HG02798 (cell line): ENCODE results near the gene TRPV4.
"Not testable (repeated sequence)": the region's sequence is repeated elsewhere in the genome, so short reads cannot be mapped to it uniquely, and the experiment has no call there.

Experiments
- ATAC-seq: cut with Tn5 transposase; IDR thresholded peaks from one replicate; pipeline ENCODE4 v1.9.1; 2021; ENCODE audit warnings: mild to moderate bottlenecking; ENCODE audit not compliant: unreplicated experiment, poor library complexity

TRPV4 gene

DNA sequence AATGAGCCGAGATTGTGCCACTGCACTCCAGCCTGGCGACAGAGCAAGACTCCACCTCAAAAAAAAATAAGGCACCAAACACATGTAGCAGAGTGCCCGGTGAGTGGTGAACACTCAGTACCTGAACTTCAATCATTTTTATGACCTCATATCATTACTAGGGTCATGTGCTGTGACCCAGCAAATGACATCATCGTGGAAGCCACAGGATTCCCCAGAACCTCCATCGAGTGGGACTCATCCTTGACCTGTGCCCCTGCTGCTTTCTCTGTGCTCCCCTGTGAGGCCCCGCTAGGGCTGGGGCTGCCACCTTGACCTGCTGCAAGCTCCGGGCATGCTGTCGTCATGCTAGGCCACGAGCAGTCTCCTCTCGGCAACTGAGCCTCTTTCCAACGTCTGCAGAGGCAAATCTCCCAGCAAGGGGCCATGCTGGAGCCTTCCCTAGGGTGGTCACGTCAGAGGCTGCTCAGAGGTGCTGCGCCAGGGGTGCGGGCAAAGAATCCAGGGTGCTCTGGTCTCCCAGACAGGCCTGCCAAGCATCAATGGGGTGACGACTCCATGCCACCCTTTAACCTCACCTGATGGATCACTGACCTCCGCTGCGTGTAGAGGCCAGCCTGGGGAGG, 28.6 kb upstream of the TRPV4 start:
- ATAC-seq = no peak

DNA sequence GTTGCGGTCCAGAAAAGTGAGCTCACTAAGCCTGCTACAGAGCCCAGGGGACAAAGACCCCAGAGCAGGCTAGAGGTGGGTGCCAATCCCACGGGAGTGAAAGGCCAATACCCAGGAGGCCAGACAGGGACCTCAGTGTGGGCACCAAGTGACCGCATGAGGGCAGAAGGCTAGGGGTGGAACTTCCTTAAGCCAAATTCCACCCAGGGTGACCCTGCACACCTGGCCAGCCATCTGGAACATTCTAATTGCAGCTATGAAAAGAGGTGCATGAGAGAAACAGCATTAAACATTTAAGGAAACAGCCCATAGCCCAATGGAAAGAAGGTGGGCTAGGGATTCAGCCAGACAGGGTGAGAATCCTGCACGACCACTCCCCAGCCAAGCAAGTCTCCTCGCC, 27.8 kb upstream of the TRPV4 start:
- ATAC-seq = no peak

DNA sequence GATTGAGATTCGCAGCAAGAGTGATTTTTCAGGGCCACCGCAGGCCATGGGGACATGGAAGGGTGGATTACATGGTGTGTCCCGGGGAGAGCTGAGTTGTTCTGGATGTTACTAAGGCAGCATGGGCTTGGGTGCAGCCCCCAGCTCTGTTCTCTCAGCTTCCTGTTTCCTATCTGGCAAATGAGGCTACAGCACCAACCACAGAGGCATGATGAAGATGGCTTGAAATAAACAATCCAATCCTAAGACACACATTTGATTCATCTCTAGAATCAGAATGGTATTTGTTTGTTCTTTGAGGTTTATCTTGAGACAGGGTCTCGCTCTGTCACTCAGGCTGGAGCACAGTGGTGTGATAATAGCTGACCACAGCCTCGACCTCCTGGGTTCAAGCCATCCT, 25.6 kb upstream of the TRPV4 start:
- no peak for ATAC-seq

DNA sequence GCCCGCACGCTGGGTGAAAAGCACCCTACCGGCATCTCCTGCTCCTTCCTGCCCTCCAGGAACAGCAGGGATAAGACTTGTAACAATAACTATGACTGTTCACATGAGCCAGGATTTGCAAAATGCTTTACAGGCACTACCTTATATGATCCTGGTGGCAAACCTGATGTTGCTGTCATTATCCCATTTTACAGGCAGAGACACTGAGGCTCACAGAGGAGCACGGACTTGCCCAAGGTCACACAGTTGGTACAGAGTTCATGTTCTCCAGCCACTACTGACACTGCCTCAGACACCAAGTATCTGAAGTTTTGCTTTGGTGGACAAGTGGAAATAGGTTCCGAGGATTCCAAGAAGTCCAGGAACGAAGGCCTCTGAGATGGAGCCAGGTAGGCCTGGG, 24.5 kb upstream of the TRPV4 start:
- no peak for ATAC-seq

DNA sequence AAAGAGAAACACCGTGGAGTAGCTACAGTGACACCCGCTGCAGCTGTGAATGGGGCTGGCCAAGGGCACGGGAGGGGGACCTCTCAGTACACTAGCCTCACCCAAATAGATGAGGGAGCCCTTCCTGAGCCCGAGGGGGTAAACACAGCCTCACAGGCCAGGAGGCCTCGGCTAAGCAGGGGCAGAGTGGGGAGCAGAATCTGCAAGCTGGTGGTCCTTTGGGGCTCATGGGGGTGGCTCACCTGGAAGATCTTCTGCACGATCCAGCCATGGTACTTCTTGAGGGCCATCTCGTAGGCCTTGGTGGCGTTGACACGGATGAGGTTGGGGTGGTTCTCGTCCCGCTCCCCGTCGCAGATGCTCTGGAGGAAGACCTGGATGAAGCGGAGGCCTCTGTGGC, 22.2 kb upstream of the TRPV4 start:
- ATAC-seq = no peak

DNA sequence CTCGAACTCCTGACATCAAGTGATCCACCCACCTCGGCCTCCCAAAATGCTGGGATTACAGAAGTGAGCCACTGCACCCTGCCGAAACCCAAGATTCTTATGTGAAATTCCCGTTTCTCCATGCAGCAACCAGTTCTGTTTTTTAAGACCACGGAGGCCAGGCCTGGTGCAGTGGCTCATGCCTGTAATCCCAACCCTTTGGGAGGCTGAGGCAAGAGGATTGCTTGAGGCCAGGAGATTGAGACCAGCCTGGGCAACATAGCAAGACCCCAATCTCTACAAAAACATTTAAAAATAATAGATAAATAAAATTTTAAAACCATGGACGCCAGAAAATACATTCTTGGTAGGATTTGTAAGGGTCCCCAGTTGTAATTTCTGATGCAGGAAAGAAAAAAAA, 17.3 kb upstream of the TRPV4 start:
- not testable (repeated sequence) for ATAC-seq

DNA sequence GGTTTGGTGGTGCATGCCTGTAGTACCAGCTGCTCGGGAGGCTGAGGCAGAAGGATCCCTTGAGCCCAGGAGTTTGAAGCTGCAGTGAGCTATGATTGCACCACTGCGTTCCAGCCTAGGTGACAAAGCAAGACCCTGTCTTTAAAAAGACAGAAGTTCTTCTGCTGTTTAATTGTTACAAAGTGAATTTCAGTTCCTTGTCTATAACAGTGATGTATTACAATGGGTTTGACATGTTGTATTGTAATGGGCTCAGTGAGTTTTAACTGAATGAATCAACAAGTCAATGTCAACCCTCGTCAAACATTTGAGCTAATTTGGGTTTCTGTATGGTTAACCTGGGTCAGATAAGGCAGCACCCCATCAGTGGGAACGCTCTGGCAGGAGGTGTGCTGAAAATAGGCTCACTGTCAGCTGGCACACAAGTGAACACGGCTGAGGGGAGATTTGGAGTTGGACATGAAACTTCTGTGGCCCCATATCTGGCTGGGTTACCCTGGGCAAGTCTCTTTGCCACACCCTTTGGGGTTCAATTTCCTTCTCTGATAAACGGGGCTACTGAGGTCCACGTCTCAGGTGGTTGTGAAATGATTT, 14.0 kb upstream of the TRPV4 start:
- ATAC-seq = no peak

GRCh38 chr12:109845824-109846205, 12.6 kb upstream of the TRPV4 start:
- ATAC-seq = no peak

DNA sequence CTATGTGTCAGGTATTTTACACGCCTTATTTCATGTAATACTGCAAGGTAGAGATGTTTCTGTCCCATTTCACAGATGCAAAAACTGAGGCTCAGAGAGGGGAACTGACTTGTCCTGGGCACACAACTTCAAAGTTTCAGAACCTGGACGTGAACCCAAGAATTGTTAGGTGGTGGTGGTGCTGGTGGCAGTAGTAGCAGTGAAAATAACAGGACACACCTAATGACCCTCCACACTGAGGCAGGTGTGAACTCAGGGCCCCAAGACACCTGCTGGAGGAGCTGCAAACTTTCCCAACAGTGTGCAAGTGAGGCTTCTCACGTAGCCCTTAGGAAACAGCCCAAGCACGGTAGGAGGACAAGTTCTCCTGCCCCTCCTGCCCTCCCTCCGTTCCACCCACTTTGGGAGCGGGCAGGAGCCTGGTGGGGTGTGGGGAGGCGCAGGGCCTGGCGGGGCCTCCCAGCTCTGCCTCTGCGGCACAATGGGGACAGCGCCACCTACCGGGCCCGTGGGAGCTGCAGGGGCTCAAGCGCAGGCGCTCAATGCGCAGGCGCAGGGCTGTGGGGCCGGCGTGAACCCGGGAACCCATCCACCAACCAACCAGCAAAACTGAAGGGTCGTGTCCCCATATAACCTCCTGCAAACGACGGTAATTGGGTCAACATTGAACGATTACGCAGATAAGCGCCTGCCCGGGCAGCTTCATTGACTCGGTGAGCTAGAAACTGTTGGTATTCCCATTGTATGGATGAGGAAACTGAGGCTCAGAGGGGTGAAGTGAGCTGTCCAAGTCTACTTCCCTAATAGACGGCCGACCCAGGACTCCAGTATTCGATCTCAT, 12.0 kb upstream of the TRPV4 start:
- peak; percentile 88 for ATAC-seq

GRCh38 chr12:109844091-109844490, 10.9 kb upstream of the TRPV4 start:
- no peak for ATAC-seq

DNA sequence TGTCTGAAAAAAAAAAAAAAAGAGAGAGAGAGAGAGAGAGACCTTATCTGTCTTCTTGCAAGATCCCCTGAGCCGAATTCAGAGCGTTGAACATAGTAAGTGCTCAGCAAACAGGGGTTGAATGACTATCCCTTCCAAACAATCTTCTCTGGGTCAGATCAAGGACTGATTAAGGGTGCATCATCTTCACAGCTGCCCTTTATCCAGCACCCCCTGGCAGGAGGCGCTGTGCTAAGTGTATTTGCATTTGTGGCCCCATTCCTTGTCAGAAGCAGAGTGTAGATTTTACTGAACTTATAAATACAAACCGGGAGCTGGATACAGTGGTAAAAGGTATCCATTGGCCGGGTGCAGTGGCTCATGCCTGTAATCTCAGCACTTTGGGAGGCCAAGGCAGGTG, 8.8 kb upstream of the TRPV4 start:
- ATAC-seq = no peak

DNA sequence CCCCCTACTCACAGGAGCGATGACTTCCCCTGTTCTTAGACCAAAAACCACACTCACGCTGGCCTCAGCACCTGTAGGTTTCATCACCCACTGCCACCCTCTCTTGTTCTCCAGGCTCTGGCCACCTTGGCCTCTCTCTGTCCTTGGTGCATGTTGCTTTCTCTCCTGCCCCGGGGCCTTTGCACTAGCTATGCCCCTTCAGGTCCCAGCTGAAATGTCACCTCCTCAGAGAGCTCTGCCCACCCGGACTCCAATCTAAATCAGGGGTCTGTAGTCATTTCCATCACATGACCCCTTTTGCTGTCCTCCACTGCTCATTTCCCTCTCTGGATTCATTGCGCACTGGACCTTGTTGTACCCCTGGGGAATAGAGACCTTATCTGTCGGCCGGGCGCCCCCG, 8.2 kb upstream of the TRPV4 start:
- ATAC-seq = no peak

GRCh38 chr12:109840305-109841074, 7.3 kb upstream of the TRPV4 start:
- ATAC-seq = no peak

GRCh38 chr12:109839444-109839843, 6.2 kb upstream of the TRPV4 start:
- ATAC-seq = no peak

- ATAC-seq = no peak
Measured at GRCh38 chr12:109836916-109837315, 3.7 kb upstream of the TRPV4 start.

DNA sequence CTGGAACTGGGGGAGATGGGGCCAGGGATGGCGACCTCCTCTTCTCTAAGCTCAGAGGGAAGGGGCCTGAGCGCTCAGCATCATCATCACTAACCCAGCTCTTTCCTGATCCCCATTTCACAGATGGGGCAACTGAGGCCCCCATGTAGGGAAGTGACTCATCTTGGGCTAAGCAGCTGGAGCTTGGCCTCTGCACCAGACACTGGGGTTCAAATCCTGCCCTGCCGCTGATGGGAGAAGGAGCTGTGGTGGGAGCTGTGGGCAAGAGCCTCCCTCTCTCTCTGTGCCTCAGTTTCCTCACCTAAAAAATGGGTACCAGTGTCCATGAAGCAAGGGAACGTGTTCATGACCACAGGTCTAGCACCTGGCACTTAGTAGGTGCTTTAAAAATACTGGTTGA, 2.6 kb upstream of the TRPV4 start:
- no peak for ATAC-seq

DNA sequence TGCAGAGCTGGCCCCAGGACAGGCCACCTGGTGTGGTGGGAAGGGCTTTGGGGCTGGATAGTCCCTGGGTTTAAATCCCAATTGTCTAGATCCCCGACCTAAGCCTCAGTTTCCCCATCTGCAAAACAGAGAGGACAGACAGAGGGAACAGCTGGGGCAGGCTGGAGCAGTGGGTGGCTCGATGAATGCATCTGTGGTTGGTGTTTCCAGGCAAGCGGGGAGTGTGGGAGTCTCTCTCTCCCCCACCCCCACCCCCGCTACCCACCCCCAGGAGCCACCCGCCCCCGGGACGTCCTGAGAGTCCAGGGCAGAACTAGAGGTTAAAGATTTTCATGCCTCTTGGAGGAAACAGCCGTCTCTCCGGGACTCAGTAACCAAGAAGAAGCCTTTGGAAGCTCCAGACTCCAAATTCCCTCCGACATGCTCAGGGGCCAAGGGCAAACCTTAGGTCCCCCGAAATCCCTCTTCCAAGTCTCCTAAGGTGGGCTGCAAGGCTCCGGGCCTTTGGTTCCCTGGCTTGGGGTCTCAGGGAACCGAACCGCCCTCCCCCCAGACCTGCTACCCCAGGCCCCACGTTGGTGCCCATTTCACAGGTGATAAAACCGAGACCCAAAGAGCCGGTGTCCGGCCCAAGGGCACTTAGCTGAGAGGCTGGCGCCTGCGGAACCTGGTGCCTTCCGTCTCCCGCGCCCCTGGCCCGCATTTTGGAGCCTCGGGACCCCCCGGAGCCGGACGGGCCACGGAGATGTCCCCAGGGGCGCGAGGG, 474 bp downstream of the TRPV4 start:
- no peak for ATAC-seq

DNA sequence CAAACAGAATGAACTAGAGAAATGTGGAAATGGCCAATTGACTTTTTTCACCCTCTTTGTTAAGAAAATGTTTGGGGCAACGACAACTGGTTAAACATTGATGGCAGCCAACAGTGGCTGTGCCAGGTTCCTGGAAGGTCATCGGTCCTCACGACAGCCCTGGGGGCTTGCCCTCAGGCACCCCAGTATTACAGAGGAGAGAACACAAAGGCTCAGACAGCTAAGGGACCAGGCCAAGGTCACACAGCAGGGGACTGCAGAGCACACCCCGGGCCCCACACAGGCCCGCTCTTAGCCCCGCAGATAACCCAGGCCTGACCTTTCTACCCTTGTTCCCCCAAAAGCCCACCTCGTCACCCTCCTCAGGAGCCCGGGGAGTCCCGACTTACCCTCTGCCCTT, 1.3 kb downstream of the TRPV4 start:
- ATAC-seq = no peak

GRCh38 chr12:109831365-109831764, 1.8 kb downstream of the TRPV4 start:
- no peak for ATAC-seq

DNA sequence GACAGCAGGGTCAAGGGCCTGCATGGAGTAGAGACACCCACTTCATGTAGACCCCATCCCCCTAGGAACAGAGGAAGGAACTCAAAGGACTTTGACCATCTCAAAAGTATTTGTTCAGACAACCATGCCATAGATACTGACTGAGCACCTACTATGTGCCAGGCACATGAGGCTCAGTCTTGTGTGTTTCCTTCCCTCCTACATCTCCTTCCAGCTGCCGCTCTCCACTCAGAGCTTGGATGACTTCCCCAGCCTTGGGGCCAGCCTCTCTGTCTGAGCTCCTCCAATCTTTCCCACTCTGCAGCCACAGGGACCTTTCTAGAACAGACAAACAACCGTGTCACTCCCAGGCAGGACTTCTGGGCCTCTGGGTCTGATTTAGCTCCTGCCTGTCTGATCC, 2.5 kb downstream of the TRPV4 start:
- no peak for ATAC-seq
